H9 (cell line): Measurements from ENCODE around the gene PLD5. TPM values are rescaled to one million over a fixed set of nuclear protein-coding genes. Genes with fewer than 3 reads are reported as not detected.

ENCODE experiments used
- DNase-seq: peaks from one replicate; pipeline ENCODE4 v3.0.0-alpha.2; 2017
- H2AFZ ChIP-seq: one replicate; pipeline ENCODE4 v1.6.1; 2013; ENCODE audit warnings: mild to moderate bottlenecking, low read length, control low read depth, moderate library complexity
- H2AK5ac ChIP-seq: 2 replicates; pipeline ENCODE4 v1.6.1; 2013; ENCODE audit warnings: low read length, control low read depth, mixed read lengths; ENCODE audit not compliant: insufficient read length
- H2BK120ac ChIP-seq: one replicate; pipeline ENCODE4 v1.6.1; 2013; ENCODE audit warnings: low read depth, mild to moderate bottlenecking, low read length, control low read depth, inconsistent platforms; ENCODE audit not compliant: poor library complexity, severe bottlenecking
- H2BK12ac ChIP-seq: 2 replicates; pipeline ENCODE4 v1.6.1; 2013; ENCODE audit warnings: low read length, control low read depth, mixed read lengths, low read depth; ENCODE audit not compliant: insufficient read length
- H2BK15ac ChIP-seq: 2 replicates; pipeline ENCODE4 v1.6.1; 2013; ENCODE audit warnings: low read depth, low read length, control low read depth
- H2BK20ac ChIP-seq: one replicate; pipeline ENCODE4 v1.6.1; 2013; ENCODE audit warnings: low read depth, mild to moderate bottlenecking, low read length, control low read depth, inconsistent platforms; ENCODE audit not compliant: poor library complexity, severe bottlenecking
- H2BK5ac ChIP-seq: 2 replicates; pipeline ENCODE4 v1.6.1; 2013; ENCODE audit warnings: low read length, control low read depth, mixed read lengths; ENCODE audit not compliant: insufficient read length
- H3K14ac ChIP-seq: 2 replicates; pipeline ENCODE4 v1.6.1; 2013; ENCODE audit warnings: low read length, control low read depth; ENCODE audit not compliant: insufficient read depth
- H3K18ac ChIP-seq: 2 replicates; pipeline ENCODE4 v1.6.1; 2013; ENCODE audit warnings: low read depth, mild to moderate bottlenecking, mixed read lengths, low read length, control low read depth; ENCODE audit not compliant: insufficient read length
- H3K23ac ChIP-seq: 2 replicates; pipeline ENCODE4 v1.6.1; 2013; ENCODE audit warnings: low read length, control low read depth, mixed read lengths, low read depth; ENCODE audit not compliant: insufficient read length
- H3K23me2 ChIP-seq: 2 replicates; pipeline ENCODE4 v1.6.1; 2013; ENCODE audit warnings: low read depth, mild to moderate bottlenecking, mixed read lengths, low read length, control low read depth; ENCODE audit not compliant: insufficient read length, poor library complexity, severe bottlenecking
- H3K27ac ChIP-seq: 2 replicates; pipeline ENCODE4 v1.5.1; 2013; ENCODE audit warnings: low read length, control low read depth, mixed read lengths, low read depth; ENCODE audit not compliant: insufficient read length
- H3K27me3 ChIP-seq: 2 replicates; pipeline ENCODE4 v1.6.1; 2013; ENCODE audit warnings: low read length, control low read depth, inconsistent platforms; ENCODE audit not compliant: insufficient read depth
- H3K4ac ChIP-seq: 2 replicates; pipeline ENCODE4 v1.6.1; 2013; ENCODE audit warnings: low read depth, mild to moderate bottlenecking, control low read depth, inconsistent platforms, low read length, moderate library complexity
- H3K4me1 ChIP-seq: 2 replicates; pipeline ENCODE4 v1.6.1; 2013; ENCODE audit warnings: low read length, control low read depth, inconsistent platforms; ENCODE audit not compliant: insufficient read depth
- H3K4me2 ChIP-seq: 2 replicates; pipeline ENCODE4 v1.6.1; 2013; ENCODE audit warnings: low read length, control low read depth, mixed read lengths; ENCODE audit not compliant: insufficient read length, insufficient read depth
- H3K56ac ChIP-seq: 2 replicates; pipeline ENCODE4 v1.6.1; 2013; ENCODE audit warnings: low read depth, mild to moderate bottlenecking, mixed read lengths, low read length, control low read depth; ENCODE audit not compliant: insufficient read length
- H3K79me1 ChIP-seq: 2 replicates; pipeline ENCODE4 v1.6.1; 2013; ENCODE audit warnings: low read depth, mild to moderate bottlenecking, moderate library complexity, low read length, control low read depth, inconsistent platforms; ENCODE audit not compliant: insufficient read depth, poor library complexity, severe bottlenecking
- H3K79me2 ChIP-seq: 2 replicates; pipeline ENCODE4 v1.6.1; 2013; ENCODE audit warnings: low read length, control low read depth, inconsistent platforms; ENCODE audit not compliant: insufficient read depth
- H3K9ac ChIP-seq: 2 replicates; pipeline ENCODE4 v1.6.1; 2013; ENCODE audit warnings: low read length, control low read depth, mixed read lengths; ENCODE audit not compliant: insufficient read length; ENCODE audit errors: extremely low read depth
- H3K9me3 ChIP-seq: one replicate; pipeline ENCODE4 v1.6.1; 2013; ENCODE audit warnings: low read depth, low read length, inconsistent platforms; ENCODE audit not compliant: control insufficient read depth
- H3T11ph ChIP-seq: one replicate; pipeline ENCODE4 v1.6.1; 2013; ENCODE audit warnings: mild to moderate bottlenecking, low read length, control low read depth, inconsistent platforms
- H4K20me1 ChIP-seq: one replicate; pipeline ENCODE4 v1.6.1; 2013; ENCODE audit not compliant: control insufficient read depth, insufficient read length, insufficient read depth
- H4K5ac ChIP-seq: 2 replicates; pipeline ENCODE4 v1.6.1; 2013; ENCODE audit warnings: low read depth, mild to moderate bottlenecking, mixed read lengths, low read length, control low read depth; ENCODE audit not compliant: insufficient read length
- H4K8ac ChIP-seq: replicated peaks from 2 replicates; pipeline ENCODE4 v1.6.1; 2013; ENCODE audit warnings: low read length, control low read depth, mixed read lengths, low read depth; ENCODE audit not compliant: insufficient read length
- H4K91ac ChIP-seq: 2 replicates; pipeline ENCODE4 v1.6.1; 2013; ENCODE audit warnings: low read depth, mild to moderate bottlenecking, moderate library complexity, mixed read lengths, low read length, control low read depth; ENCODE audit not compliant: insufficient read length
- H3K27ac Mint-ChIP-seq, 3 experiments: 2 replicates in 2 of 3; 3 replicates in 1 of 3; pipeline ENCODE4 v1.8.0; 2020 to 2021; ENCODE audit warnings: mixed read lengths in 3 of 3, mild to moderate bottlenecking in 1 of 3, moderate library complexity in 1 of 3
- H3K27me3 Mint-ChIP-seq: 2 replicates; pipeline ENCODE4 v1.8.0; 2021; ENCODE audit warnings: low read depth, mild to moderate bottlenecking, moderate library complexity, mixed read lengths
- H3K36me3 Mint-ChIP-seq, 3 experiments: 2 replicates in 2 of 3; 3 replicates in 1 of 3; pipeline ENCODE4 v1.8.0; 2020 to 2021; ENCODE audit warnings: low read depth in 3 of 3, mixed read lengths in 3 of 3; ENCODE audit not compliant: insufficient read depth in 1 of 3
- H3K4me1 Mint-ChIP-seq, 2 experiments: 2 replicates each; pipeline ENCODE4 v1.8.0; 2020; ENCODE audit warnings: mixed read lengths in 2 of 2
- H3K4me3 Mint-ChIP-seq, 2 experiments: 2 replicates in 1 of 2; 3 replicates in 1 of 2; pipeline ENCODE4 v1.8.0; 2020 to 2021; ENCODE audit warnings: mild to moderate bottlenecking in 2 of 2, mixed read lengths in 2 of 2, moderate library complexity in 1 of 2
- H3K9me3 Mint-ChIP-seq, 2 experiments: 2 replicates in 1 of 2; 3 replicates in 1 of 2; pipeline ENCODE4 v1.8.0; 2020; ENCODE audit warnings: mild to moderate bottlenecking in 2 of 2, mixed read lengths in 2 of 2, moderate library complexity in 1 of 2
- CTCF ChIP-seq: fragments of 200-600 bp; sonication (generic); conservative IDR thresholded peaks from 3 replicates; pipeline ENCODE4 v1.8.0; 2021; ENCODE audit warnings: antibody characterized with exemption, mild to moderate bottlenecking
- WGBS: extraction: QIAGEN DNeasy Blood & Tissue Kit; methylation state at CpG from one replicate; pipeline ENCODE4 v1.1.7; 2013; ENCODE audit warnings: missing lambda C conversion rate, low lambda C conversion rate, mixed read lengths; ENCODE audit not compliant: insufficient read length; ENCODE audit errors: extremely low coverage; 5-methylcytosine and 5-hydroxymethylcytosine counted together
- total RNA-seq: library from RNA; stranded (reverse); gene quantifications from 2 replicates; pipeline ENCODE4 v1.2.1, GENCODE V29; 2021

The PLD5 gene
- total RNA-seq, 1 experiment from 2014 or later, result 5.2 TPM

GRCh38 chr1:242440757-242441156 lies 83.7 kb downstream of the PLD5 start:
- WGBS, result no CpG with 5 or more reads among the region's 1 CpG
- no peak overlapping the region for H3K14ac ChIP-seq
- H2BK20ac ChIP-seq, result no peak overlapping the region
- no peak overlapping the region for H3K27ac ChIP-seq
- no peaks in the 10 kb centered on the region for H3K27me3 Mint-ChIP-seq
- H3K23me2 ChIP-seq, result no peaks in the 10 kb centered on the region
- no peak overlapping the region for H3K4me3 Mint-ChIP-seq
- H2BK12ac ChIP-seq, result no peak overlapping the region
- no peak overlapping the region for H3K9ac ChIP-seq
- no peaks in the 10 kb centered on the region for H3K27me3 ChIP-seq
- H2BK5ac ChIP-seq, result no peak overlapping the region
- TF ChIP-seq CTCF, result no peak
- H2AFZ ChIP-seq, result no peak overlapping the region
- H3T11ph ChIP-seq, result no peak overlapping the region
- no peaks in the 10 kb centered on the region for H3K79me1 ChIP-seq
- H4K8ac ChIP-seq, result no peak overlapping the region
- H4K20me1 ChIP-seq, result no peaks in the 10 kb centered on the region
- no peaks in the 10 kb centered on the region for H3K36me3 Mint-ChIP-seq
- no peak overlapping the region for H3K4me2 ChIP-seq
- no peak overlapping the region for H3K56ac ChIP-seq
- H2AK5ac ChIP-seq, result no peak overlapping the region
- no peaks in the 10 kb centered on the region for H3K79me2 ChIP-seq
- H3K9me3 Mint-ChIP-seq, result no peaks in the 10 kb centered on the region
- H4K5ac ChIP-seq, result no peak overlapping the region
- H3K18ac ChIP-seq, result no peak overlapping the region
- H2BK15ac ChIP-seq, result no peak overlapping the region
- H3K4me1 ChIP-seq, result no peaks in the 10 kb centered on the region; the same call in 1 of the 2 replicates
- no peak overlapping the region for H4K91ac ChIP-seq
- no peak for DNase-seq
- no peak overlapping the region for H3K23ac ChIP-seq
- peaks cover 7 to 15% of the 10 kb centered on the region in 2 experiments for H3K4me1 Mint-ChIP-seq
- no peak overlapping the region for H3K4ac ChIP-seq
- no peak overlapping the region for H2BK120ac ChIP-seq
- H3K9me3 ChIP-seq, result no peaks in the 10 kb centered on the region
- H3K27ac Mint-ChIP-seq, result peak overlapping the region in 1 of 3 experiments; percentile 21; a peak in 1 of 7 replicates
